BLaER1 treated with 17β-estradiol and CSF1 and Interleukin-3, amounts not matched to agents 10 nM and 100 nM (cell line): ENCODE data around the gene CCDC106.

Source experiments
- H3K27ac ChIP-seq, 11 experiments: shearing (Covaris generic); formaldehyde crosslinking; 2 replicates each; pipeline ENCODE4 v1.8.1; 2022
- H3K27me3 ChIP-seq, 11 experiments: shearing (Covaris generic); formaldehyde crosslinking; 2 replicates each; pipeline ENCODE4 v1.8.1; 2022
- H3K36me3 ChIP-seq, 11 experiments: shearing (Covaris generic); formaldehyde crosslinking; 2 replicates each; pipeline ENCODE4 v1.8.1; 2022
- H3K4me1 ChIP-seq, 10 experiments: shearing (Covaris generic); formaldehyde crosslinking; 2 replicates each; pipeline ENCODE4 v1.8.1; 2022
- H3K4me2 ChIP-seq, 11 experiments: shearing (Covaris generic); formaldehyde crosslinking; 2 replicates each; pipeline ENCODE4 v1.8.1; 2022
- H3K4me3 ChIP-seq, 10 experiments: shearing (Covaris generic); formaldehyde crosslinking; 2 replicates each; pipeline ENCODE4 v1.8.1; 2022
- H3K9ac ChIP-seq, 11 experiments: shearing (Covaris generic); formaldehyde crosslinking; 2 replicates each; pipeline ENCODE4 v1.8.1; 2022
- H3K9me3 ChIP-seq, 11 experiments: shearing (Covaris generic); formaldehyde crosslinking; replicated peaks in 1 of 11; 2 replicates each; pipeline ENCODE4 v1.8.1; 2022
- H4K20me1 ChIP-seq, 11 experiments: shearing (Covaris generic); formaldehyde crosslinking; 2 replicates each; pipeline ENCODE4 v1.8.1; 2022
- Cebpa-rat ChIP-seq, 11 experiments: shearing (Covaris generic); IDR thresholded peaks; 2 replicates each; pipeline ENCODE4 v1.8.1; 2022

The CCDC106 gene

DNA sequence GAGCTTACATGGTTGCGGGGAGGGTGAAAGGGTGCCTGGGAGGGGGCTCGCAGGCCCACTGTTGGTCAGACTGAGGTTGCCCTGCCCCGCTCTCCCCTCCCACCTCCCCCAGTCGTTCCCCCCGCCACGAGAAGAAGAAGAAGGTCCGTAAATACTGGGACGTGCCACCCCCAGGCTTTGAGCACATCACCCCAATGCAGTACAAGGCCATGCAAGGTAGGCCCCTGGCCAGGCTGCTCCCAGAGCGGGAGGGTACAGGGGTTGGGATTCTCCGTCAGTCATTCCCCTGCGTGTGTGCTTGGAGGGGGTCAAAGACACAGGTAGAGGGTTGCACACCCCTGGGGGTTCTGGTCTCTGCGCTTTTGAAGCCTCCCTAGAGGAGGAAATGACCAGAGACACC lies 12.4 kb downstream of the CCDC106 start:
- H3K9me3 ChIP-seq: no peaks in the 10 kb centered on the region
- H4K20me1 ChIP-seq: peaks cover 94 to 100% (median 99%) of the 10 kb centered on the region in 11 experiments
- peaks cover 54 to 69% (median 58%) of the 10 kb centered on the region in 10 experiments for H3K4me1 ChIP-seq
- H3K27ac ChIP-seq: peak overlapping the region in 7 of 11 experiments; percentile 44 to 71 (median 54); a peak in 11 of 22 replicates
- no peak for TF ChIP-seq Cebpa-rat (IDR thresholded peaks at IDR 0.05)
- H3K4me2 ChIP-seq: peak overlapping the region; percentile 92 to 100 (median 98); a peak in 21 of 22 replicates
- H3K36me3 ChIP-seq: peaks cover 66 to 92% (median 87%) of the 10 kb centered on the region in 11 experiments
- H3K4me3 ChIP-seq: no peak overlapping the region
- H3K9ac ChIP-seq: peak overlapping the region; percentile 35 to 100 (median 100); a peak in 17 of 22 replicates
- no peaks in the 10 kb centered on the region for H3K27me3 ChIP-seq

DNA sequence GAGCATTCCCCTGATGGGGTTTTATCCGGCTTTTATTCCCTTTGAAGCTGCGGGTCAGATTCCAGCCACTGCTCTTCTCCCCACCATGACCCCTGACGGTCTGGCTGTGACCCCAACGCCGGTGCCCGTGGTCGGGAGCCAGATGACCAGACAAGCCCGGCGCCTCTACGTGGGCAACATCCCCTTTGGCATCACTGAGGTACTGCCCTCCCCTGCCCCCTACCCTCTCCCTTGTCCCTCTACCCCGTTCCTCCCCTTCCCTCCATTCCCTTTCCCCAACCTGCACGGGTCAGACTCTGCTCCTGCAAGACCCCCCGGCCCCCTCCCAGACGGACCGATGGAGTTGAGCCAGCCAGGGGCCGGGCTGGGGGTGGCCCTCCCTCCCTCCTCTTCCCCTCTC lies 13.0 kb downstream of the CCDC106 start:
- peaks cover 96 to 100% (median 99%) of the 10 kb centered on the region in 11 experiments for H4K20me1 ChIP-seq
- peaks cover 72 to 94% (median 89%) of the 10 kb centered on the region in 11 experiments for H3K36me3 ChIP-seq
- H3K4me2 ChIP-seq: peak overlapping the region; percentile 55 to 100 (median 98)
- TF ChIP-seq Cebpa-rat (IDR thresholded peaks at IDR 0.05): no peak
- H3K9ac ChIP-seq: peak overlapping the region; percentile 15 to 100 (median 66); a peak in 19 of 22 replicates
- 0 out of 20 replicates have a peak overlapping the region, but pooled peaks of 1 of the 10 experiments have one; percentile 19 for H3K4me3 ChIP-seq
- H3K4me1 ChIP-seq: peaks cover 54 to 69% (median 58%) of the 10 kb centered on the region in 10 experiments
- peak overlapping the region in 7 of 11 experiments; percentile 25 to 56 (median 48); a peak in 10 of 22 replicates for H3K27ac ChIP-seq
- H3K27me3 ChIP-seq: no peaks in the 10 kb centered on the region
- no peaks in the 10 kb centered on the region for H3K9me3 ChIP-seq

DNA sequence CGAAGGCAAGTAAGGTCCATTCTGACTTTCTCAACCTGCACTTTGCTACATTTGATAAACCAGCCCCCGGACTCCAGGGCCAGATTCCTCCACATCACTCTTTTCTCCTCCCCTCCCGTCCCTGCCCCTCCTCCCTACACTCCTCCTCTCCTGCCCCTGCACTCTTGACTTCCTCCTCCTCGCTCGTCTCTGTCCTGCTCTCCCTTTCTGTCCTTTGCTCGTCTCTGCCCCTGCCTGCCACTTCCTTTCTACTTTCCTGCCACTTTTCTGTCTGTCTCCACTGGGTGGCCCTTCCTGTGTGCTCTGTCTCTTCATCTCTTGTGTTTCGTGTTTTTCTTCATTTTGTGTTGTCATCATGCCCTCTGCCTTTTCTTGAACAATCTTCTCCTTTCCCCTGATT lies 13.8 kb downstream of the CCDC106 start:
- Histone ChIP-seq H3K4me3 (0 out of 20 replicates have a peak overlapping the region, but pooled peaks of 1 of the 10 experiments have one; percentile 17), H4K20me1 (peaks cover 96 to 100% (median 99%) of the 10 kb centered on the region in 11 experiments), H3K27ac (peak overlapping the region in 9 of 11 experiments; percentile 25 to 56 (median 45); a peak in 12 of 22 replicates), H3K9me3 (no peaks in the 10 kb centered on the region), H3K4me1 (peaks cover 49 to 64% (median 53%) of the 10 kb centered on the region in 10 experiments), H3K4me2 (peak overlapping the region; percentile 55 to 100 (median 98); a peak in 18 of 22 replicates), H3K27me3 (no peaks in the 10 kb centered on the region), H3K36me3 (peaks cover 78 to 94% (median 89%) of the 10 kb centered on the region in 11 experiments), H3K9ac (peak overlapping the region; percentile 8 to 100 (median 69); a peak in 13 of 22 replicates)
- TF ChIP-seq Cebpa-rat (IDR thresholded peaks at IDR 0.05): no peak

DNA sequence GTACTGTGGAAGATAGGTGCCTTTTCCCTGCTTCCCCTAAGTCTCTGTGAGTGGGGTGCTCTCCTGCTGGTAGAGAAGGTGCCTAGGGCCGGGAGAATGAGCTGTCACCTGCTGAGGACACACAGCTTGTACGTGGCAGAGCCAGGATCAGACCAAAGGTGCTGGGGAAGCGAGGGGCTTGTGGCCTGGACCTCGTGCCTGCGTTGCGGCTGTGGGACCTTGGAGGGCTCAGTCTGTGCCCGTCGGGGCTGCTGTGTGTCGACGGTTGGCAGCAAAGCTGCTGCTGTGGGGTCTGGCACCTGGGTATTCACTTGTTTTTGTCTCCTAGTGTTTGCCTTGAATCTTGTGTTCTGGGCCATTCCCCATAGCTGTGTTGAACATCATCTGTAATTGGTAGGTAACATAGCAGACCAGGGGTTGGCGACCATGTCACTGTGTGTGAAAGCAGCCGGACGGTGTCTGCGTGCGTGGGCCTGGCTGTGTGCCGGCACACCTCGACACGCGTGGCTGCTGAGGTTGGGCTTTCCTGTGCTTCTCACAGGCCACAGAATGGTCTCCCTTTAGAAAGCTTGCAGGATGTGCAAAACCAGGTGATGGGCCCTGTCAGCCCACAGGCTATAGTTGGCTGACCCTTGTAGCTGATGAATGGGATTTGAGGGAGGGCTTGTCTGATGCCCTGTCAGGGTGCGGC lies 16.0 kb downstream of the CCDC106 start:
- Histone ChIP-seq H3K4me2 (no peak overlapping the region), H3K27me3 (no peaks in the 10 kb centered on the region), H3K9ac (peak overlapping the region in 1 of 11 experiments; percentile 1; a peak in 1 of 22 replicates), H3K4me1 (peaks cover 28 to 42% (median 31%) of the 10 kb centered on the region in 10 experiments), H3K4me3 (no peak overlapping the region), H3K36me3 (peaks cover 90 to 99% (median 98%) of the 10 kb centered on the region in 11 experiments), H3K27ac (no peak overlapping the region), H4K20me1 (peaks cover 96 to 100% (median 99%) of the 10 kb centered on the region in 11 experiments), H3K9me3 (no peaks in the 10 kb centered on the region)
- no peak for TF ChIP-seq Cebpa-rat (IDR thresholded peaks at IDR 0.05)

DNA sequence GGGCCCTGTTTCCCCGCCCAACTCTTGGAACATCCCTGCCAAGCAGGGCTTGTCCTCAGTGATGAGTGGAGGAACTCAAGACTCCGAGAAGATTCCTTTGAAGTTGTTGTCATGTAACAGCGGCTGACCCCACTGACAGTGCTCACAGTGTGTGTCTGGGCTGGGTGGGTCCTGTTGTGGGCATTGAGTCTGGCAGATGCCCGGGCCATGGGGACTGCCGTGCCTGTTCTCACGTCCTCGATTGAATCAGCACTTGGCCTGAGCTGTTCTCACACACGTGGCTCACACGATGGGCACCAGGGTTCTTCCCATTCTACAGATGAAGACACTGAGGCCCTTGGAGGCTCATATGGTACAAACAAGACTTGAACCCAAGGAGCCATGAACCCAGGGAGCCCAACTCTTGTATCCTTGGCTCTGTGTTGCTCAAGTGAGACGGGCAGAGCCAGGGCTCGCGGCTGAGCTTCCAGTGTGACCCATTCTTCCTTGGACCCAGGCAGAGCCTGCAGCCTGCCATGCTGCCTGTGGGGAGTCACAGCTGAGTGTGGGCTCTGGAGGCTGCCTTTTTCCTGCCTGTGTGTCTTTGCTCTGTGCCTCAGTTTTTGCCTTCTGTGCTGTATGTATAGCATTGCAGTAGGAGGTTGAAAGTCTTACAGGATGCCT lies 18.5 kb downstream of the CCDC106 start:
- H3K4me2 ChIP-seq: no peak overlapping the region
- 0 out of 22 replicates have a peak overlapping the region, but pooled peaks of 1 of the 11 experiments have one; percentile 26 for H3K9ac ChIP-seq
- H3K4me1 ChIP-seq: peaks cover 15 to 31% (median 20%) of the 10 kb centered on the region in 10 experiments
- H4K20me1 ChIP-seq: peaks cover 97 to 100% (median 99%) of the 10 kb centered on the region in 11 experiments
- no peak for TF ChIP-seq Cebpa-rat (IDR thresholded peaks at IDR 0.05)
- no peaks in the 10 kb centered on the region for H3K27me3 ChIP-seq
- no peaks in the 10 kb centered on the region for H3K9me3 ChIP-seq
- H3K36me3 ChIP-seq: peaks cover 91 to 99% (median 96%) of the 10 kb centered on the region in 11 experiments
- H3K4me3 ChIP-seq: no peak overlapping the region
- H3K27ac ChIP-seq: no peak overlapping the region; a peak in 1 of 22 replicates

DNA sequence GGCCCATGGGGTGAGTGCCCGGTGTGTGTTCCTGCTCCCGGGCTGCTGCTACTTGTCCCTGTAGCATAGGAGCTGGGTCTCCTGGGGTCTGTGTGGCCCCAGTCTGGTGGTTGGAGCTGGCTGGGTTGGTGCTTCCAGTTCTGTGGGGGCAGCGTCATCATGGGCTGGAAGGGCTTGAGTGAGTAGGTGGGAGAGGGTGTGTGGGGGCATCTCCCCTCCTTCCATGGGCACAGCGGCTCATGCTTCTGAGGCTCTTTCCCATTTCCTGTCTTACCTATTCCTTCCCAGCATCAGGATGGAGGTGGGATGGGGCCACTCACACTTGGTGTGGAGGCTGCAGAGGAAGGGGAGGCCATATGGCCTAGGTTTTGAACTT lies 19.0 kb downstream of the CCDC106 start:
- Histone ChIP-seq H3K27me3 (no peaks in the 10 kb centered on the region), H3K9ac (peak overlapping the region in 1 of 11 experiments; percentile 26; a peak in 1 of 22 replicates), H4K20me1 (peaks cover 97 to 100% (median 99%) of the 10 kb centered on the region in 11 experiments), H3K36me3 (peaks cover 86 to 99% (median 96%) of the 10 kb centered on the region in 11 experiments), H3K4me1 (peaks cover 15 to 31% (median 19%) of the 10 kb centered on the region in 10 experiments), H3K9me3 (no peaks in the 10 kb centered on the region), H3K27ac (no peak overlapping the region), H3K4me2 (no peak overlapping the region), H3K4me3 (no peak overlapping the region)
- TF ChIP-seq Cebpa-rat (IDR thresholded peaks at IDR 0.05): no peak

DNA sequence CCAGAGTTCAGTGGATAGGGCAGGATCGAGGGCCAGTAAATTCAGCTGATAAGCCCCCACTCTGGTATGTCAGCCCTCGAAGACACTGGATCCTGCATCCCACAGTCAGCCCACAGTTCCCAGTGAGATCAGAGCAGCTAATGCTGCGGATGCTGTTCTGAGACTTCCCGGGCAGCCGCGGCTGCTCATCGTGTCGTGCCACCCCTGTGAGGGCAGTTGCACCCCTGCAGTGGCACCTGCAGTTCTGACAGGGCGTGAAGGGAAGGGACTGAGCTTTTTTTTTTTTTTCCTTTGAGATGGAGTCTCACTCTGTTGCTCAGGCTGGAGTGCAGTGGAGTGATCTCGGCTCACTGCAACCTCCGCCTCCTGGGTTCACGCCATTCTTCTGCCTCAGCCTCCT lies 19.5 kb downstream of the CCDC106 start:
- TF ChIP-seq Cebpa-rat (IDR thresholded peaks at IDR 0.05): no peak
- Histone ChIP-seq H3K9ac (peak overlapping the region in 1 of 11 experiments; percentile 11; a peak in 1 of 22 replicates), H3K27me3 (no peaks in the 10 kb centered on the region), H3K27ac (no peak overlapping the region), H3K4me2 (no peak overlapping the region), H3K4me3 (no peak overlapping the region), H3K9me3 (no peaks in the 10 kb centered on the region), H3K4me1 (peaks cover 19 to 32% (median 24%) of the 10 kb centered on the region in 10 experiments; a peak in 19 of 20 replicates), H4K20me1 (peaks cover 99 to 100% (median 100%) of the 10 kb centered on the region in 11 experiments), H3K36me3 (peaks cover 86 to 100% (median 97%) of the 10 kb centered on the region in 11 experiments)

DNA sequence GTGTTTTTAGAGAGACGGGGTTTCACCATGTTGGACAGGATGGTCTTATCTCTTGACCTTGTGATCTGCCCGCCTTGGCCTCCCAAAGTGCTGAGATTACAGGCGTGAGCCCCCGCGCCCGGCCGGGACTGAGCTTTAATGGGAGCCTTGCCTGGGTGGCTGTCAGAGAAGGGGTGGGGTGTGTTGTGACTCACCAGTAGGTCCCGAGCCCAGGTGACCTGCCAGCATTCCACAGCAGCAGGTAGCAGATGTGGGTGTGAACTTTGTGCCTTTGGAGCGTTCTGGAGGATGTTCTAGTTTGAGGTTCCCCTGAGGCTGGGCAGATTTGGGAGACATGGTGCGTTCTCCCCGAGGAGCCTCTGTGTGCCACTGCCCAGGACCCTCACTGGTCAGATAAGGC lies 19.9 kb downstream of the CCDC106 start:
- no peak for TF ChIP-seq Cebpa-rat (IDR thresholded peaks at IDR 0.05)
- no peaks in the 10 kb centered on the region for H3K9me3 ChIP-seq
- H4K20me1 ChIP-seq: peaks cover 99 to 100% (median 100%) of the 10 kb centered on the region in 11 experiments
- peaks cover 14 to 32% (median 28%) of the 10 kb centered on the region in 10 experiments; a peak in 19 of 20 replicates for H3K4me1 ChIP-seq
- H3K4me3 ChIP-seq: no peak overlapping the region
- peaks cover 85 to 100% (median 97%) of the 10 kb centered on the region in 11 experiments for H3K36me3 ChIP-seq
- no peak overlapping the region for H3K4me2 ChIP-seq
- H3K27me3 ChIP-seq: no peaks in the 10 kb centered on the region
- H3K9ac ChIP-seq: no peak overlapping the region
- H3K27ac ChIP-seq: no peak overlapping the region
